Endometrial microvascular endothelial cells (primary cell): ENCODE data around the gene RNF43. TPM values are rescaled to one million over a fixed set of nuclear protein-coding genes. Genes with fewer than 3 reads are reported as not detected.

Experiments used
- in situ Hi-C: cut with HindIII; loops from 2 replicates; pipeline ENCODE4 v1.10.0; 2017; ENCODE audit warnings: low sequenced_read_pairs, low pct_unique_long_range_greater_than_20kb; ENCODE audit errors: inconsistent ontology term
- total RNA-seq: library from RNA; depleted of rRNA; stranded (reverse); fragments of >200 nt; gene quantifications from one replicate; pipeline ENCODE4 v1.2.3, GENCODE V29; 2015; ENCODE audit errors: inconsistent ontology term

Gene RNF43
- total RNA-seq = not detected

- in situ Hi-C loops = no loop called here
Measured at GRCh38 chr17:58417300-58418092, at the start of gene RNF43. TSS of gene RNF43 (minus strand) at chr17:58417534. CDS start at chr17:58415577, 1,957 bp downstream.

- in situ Hi-C loops = no loop called here
Measured at GRCh38 chr17:58455491-58455890, 38.2 kb upstream of the RNF43 start.

GRCh38 chr17:58452738-58453137 is 35.4 kb upstream of the RNF43 start:
- in situ Hi-C loops = no loop called here

- in situ Hi-C loops = no loop called here
Measured at GRCh38 chr17:58447039-58447975, 30.0 kb upstream of the RNF43 start.

GRCh38 chr17:58446086-58446485 is 28.8 kb upstream of the RNF43 start:
- in situ Hi-C loops = no loop called here

GRCh38 chr17:58436805-58437239 is 19.5 kb upstream of the RNF43 start:
- in situ Hi-C loops = no loop called here

GRCh38 chr17:58436245-58436644 is 18.9 kb upstream of the RNF43 start:
- in situ Hi-C loops = no loop called here

- in situ Hi-C loops = no loop called here
Measured at GRCh38 chr17:58432806-58433573, 15.7 kb upstream of the RNF43 start.

GRCh38 chr17:58427807-58428206 is 10.5 kb upstream of the RNF43 start:
- in situ Hi-C loops = no loop called here

- in situ Hi-C loops = no loop called here
Measured at GRCh38 chr17:58421711-58422110, 4.4 kb upstream of the RNF43 start.

- in situ Hi-C loops = no loop called here
Measured at GRCh38 chr17:58420827-58421226, 3.5 kb upstream of the RNF43 start.

- in situ Hi-C loops = no loop called here
Measured at GRCh38 chr17:58416937-58417299, 416 bp downstream of the RNF43 start.

GRCh38 chr17:58416396-58416795 is 938 bp downstream of the RNF43 start:
- in situ Hi-C loops = no loop called here

GRCh38 chr17:58415371-58416055 is 1.8 kb downstream of the RNF43 start:
- in situ Hi-C loops = no loop called here

GRCh38 chr17:58414596-58414997 is 2.7 kb downstream of the RNF43 start:
- in situ Hi-C loops = no loop called here

GRCh38 chr17:58413684-58414083 is 3.6 kb downstream of the RNF43 start:
- in situ Hi-C loops = no loop called here

GRCh38 chr17:58412961-58413586 is 4.3 kb downstream of the RNF43 start:
- in situ Hi-C loops = no loop called here

GRCh38 chr17:58412064-58412703 is 5.2 kb downstream of the RNF43 start:
- in situ Hi-C loops = no loop called here
